ENCODE results near the gene PRELID3B. TPM values are rescaled to one million over a fixed set of nuclear protein-coding genes. Genes with fewer than 3 reads are reported as not detected.

Gene PRELID3B
- total and polyA plus RNA-seq, 2 of the 8 experiments (the other 6 are each of a cell fraction or from before 2014, with no cell fraction given): 8.1 to 50.5 TPM

DNA sequence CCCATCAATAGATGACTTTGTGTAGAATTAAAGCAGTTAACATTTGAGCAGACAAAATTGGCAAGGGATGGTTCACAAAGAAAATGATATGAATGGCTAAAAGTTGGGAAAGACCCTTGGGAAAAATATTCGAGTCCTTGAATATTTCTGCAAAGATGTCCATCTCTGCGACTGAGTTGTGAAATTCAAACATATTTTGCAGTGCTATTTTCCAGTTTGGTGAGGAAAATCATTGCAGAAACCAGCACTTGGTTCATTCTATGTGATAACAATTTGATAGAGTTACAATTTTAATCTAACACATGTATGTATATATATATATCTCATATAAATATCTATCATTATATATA lies 6.1 kb upstream of the PRELID3B start (continued):
- TF ChIP-seq, protein P1, sequence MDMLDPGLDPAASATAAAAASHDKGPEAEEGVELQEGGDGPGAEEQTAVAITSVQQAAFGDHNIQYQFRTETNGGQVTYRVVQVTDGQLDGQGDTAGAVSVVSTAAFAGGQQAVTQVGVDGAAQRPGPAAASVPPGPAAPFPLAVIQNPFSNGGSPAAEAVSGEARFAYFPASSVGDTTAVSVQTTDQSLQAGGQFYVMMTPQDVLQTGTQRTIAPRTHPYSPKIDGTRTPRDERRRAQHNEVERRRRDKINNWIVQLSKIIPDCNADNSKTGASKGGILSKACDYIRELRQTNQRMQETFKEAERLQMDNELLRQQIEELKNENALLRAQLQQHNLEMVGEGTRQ (IDR thresholded peaks at IDR 0.05; ENCODE audit: low read length): no peak
- TF ChIP-seq HDAC2 (IDR thresholded peaks at IDR 0.05; ENCODE audit: borderline replicate concordance in 1 of 2, low read depth in 2 of 2, low read length in 2 of 2): no peak
